ENCODE results near the gene RNLS.

RNLS gene

DNA sequence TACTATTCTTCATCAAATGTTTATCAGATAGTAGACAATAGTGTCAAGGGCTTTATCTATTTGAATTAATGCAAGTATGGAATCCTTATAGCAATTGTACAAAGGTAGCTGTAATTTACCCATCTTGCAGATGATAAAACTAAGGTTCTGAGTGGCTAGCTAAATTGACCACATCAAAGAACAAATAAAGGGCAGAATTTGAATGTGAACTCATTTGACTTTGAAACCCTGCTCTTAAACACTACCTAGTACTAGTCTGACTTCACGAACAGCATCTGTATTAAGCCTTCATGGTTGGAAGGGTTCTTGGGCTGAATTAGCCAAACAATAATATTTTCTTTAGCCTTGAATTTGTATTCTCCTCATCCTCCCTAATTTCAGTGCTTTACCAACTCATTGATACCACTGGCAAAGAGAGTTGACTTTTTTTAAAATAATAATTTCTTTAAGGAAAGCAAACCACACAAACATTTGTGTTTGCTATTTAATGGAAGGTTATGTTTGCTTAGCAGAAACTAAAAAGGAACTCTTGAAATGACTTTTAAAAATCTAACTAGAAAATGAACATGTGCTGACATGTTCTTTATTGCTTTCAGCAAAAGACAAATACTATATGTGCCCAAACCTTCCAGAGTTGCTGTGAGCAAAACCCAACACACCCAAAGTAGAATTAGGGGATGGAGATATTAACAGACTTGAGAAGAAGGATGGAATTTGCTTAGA, 322.6 kb downstream of the RNLS start:
- Histone ChIP-seq H3K27ac (no peak overlapping the region), H3K27me3 (ENCODE audit: insufficient read depth, low read depth, severe bottlenecking) (no peaks in the 10 kb centered on the region), H3K4me3 (ENCODE audit: low read depth, low read length) (no peak overlapping the region), H3K36me3 (no peaks in the 10 kb centered on the region), H3K9me3 (ENCODE audit: severe bottlenecking) (no peaks in the 10 kb centered on the region)
- DNase-seq = no peak
- TF ChIP-seq, protein P1, sequence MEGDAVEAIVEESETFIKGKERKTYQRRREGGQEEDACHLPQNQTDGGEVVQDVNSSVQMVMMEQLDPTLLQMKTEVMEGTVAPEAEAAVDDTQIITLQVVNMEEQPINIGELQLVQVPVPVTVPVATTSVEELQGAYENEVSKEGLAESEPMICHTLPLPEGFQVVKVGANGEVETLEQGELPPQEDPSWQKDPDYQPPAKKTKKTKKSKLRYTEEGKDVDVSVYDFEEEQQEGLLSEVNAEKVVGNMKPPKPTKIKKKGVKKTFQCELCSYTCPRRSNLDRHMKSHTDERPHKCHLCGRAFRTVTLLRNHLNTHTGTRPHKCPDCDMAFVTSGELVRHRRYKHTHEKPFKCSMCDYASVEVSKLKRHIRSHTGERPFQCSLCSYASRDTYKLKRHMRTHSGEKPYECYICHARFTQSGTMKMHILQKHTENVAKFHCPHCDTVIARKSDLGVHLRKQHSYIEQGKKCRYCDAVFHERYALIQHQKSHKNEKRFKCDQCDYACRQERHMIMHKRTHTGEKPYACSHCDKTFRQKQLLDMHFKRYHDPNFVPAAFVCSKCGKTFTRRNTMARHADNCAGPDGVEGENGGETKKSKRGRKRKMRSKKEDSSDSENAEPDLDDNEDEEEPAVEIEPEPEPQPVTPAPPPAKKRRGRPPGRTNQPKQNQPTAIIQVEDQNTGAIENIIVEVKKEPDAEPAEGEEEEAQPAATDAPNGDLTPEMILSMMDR (IDR thresholded peaks at IDR 0.05; ENCODE audit: low read depth, low read length) = no peak

DNA sequence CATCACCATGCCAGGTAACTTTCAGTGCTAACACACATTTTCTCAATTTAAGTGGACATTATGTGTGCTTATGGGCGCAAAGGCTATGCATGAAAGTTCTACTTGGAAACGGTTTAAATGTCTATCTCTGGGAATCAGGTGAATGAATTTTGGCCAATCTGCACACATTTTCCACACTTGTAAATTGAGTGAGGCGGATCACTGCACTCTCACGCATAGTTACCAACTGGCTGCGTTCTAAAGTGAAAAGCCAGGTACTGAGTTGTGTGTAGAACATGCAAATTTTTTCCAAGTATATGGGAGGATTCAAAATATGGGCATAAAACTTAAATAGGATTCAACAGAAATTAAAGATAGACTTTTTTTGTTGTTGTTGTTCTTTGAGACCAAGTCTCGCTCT, 323.7 kb downstream of the RNLS start:
- Histone ChIP-seq H3K27ac (no peak overlapping the region), H3K9me3 (ENCODE audit: severe bottlenecking) (no peaks in the 10 kb centered on the region), H3K36me3 (no peaks in the 10 kb centered on the region), H3K4me3 (ENCODE audit: low read depth, low read length) (no peak overlapping the region), H3K27me3 (ENCODE audit: insufficient read depth, low read depth, severe bottlenecking) (no peaks in the 10 kb centered on the region)
- TF ChIP-seq, protein P1 (IDR thresholded peaks at IDR 0.05; ENCODE audit: low read depth, low read length) = no peak
- DNase-seq = no peak

DNA sequence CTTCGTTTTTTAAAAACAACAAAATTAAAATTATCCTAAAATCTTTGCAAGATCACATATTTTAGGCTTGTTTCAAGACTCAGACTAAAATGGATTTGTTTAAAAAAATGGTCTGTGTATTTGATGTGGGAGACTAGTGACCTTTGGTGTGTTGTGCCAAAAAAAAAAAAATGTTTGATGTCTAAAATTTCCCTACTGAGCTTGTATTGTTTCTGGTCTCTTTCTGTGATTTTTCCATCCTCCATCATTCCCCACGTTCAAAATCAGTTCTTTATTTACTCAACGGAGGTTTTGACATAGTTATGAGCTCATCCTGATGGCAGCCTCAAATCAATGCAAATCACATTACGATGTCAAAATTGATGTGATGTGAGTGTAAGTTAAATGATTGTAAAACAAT, 326.2 kb downstream of the RNLS start:
- no peak overlapping the region for H3K27ac ChIP-seq
- no peaks in the 10 kb centered on the region for H3K36me3 ChIP-seq
- DNase-seq = no peak
- H3K4me3 ChIP-seq (ENCODE audit: low read depth, low read length) = no peak overlapping the region
- TF ChIP-seq, protein P1 (IDR thresholded peaks at IDR 0.05; ENCODE audit: low read depth, low read length) = no peak
- H3K9me3 ChIP-seq (ENCODE audit: severe bottlenecking) = no peaks in the 10 kb centered on the region
- H3K27me3 ChIP-seq (ENCODE audit: insufficient read depth, low read depth, severe bottlenecking) = no peaks in the 10 kb centered on the region

DNA sequence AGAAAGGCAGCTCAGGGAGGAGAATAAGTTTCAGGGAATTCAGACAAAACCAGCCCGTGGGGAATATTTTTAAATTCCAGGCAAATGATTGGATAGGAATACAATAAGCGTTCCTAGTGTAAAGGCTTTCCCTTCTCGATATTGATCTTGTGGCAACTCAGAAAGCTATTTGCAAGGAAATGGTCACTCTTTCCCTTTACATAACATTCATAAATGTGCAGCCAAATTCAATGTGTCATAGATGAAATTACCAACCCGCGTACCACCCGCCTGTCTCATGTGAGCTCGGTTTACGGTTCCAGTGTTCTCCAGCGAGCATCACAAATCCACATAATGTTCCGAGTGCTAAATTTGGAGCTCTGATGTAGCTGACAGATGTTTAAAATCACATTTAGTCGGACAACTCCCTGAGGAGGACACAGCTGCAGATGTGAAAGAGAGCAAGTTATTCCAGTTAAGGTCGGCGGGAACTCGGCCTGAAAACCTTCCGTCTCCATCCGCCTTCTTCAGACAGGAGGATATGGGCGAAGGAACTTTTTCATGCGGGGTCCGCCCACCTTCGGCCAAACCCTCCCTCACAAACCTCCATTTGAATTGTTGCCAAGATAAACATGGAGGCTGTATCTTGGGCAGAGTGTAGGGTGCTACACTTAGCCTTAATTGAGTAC, 327.0 kb downstream of the RNLS start:
- Histone ChIP-seq H3K4me3 (ENCODE audit: low read depth, low read length) (no peak overlapping the region), H3K36me3 (no peaks in the 10 kb centered on the region), H3K27ac (no peak overlapping the region), H3K27me3 (ENCODE audit: insufficient read depth, low read depth, severe bottlenecking) (no peaks in the 10 kb centered on the region), H3K9me3 (ENCODE audit: severe bottlenecking) (no peaks in the 10 kb centered on the region)
- no peak for DNase-seq
- TF ChIP-seq, protein P1 (IDR thresholded peaks at IDR 0.05; ENCODE audit: low read depth, low read length) = no peak

DNA sequence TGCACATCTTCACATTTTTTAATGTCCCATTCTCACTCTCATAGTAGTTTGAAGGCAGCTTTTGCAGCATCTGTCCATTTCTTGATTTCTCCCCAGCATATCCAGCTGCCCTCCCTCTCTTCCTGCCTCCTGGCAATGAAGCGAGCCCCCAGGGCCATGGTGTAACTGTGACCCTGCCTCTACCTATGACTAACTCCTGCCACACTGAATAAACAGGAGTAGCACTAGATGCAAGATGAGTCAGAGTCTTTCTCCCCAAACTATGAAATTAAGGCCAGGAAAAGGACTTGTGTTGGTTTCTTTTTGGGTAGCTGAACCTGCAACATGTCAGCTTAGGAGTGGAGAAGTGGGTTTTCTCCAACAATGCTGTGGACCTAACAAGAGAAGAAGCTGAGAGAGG, 329.0 kb downstream of the RNLS start:
- Histone ChIP-seq H3K27me3 (ENCODE audit: insufficient read depth, low read depth, severe bottlenecking) (no peaks in the 10 kb centered on the region), H3K4me3 (ENCODE audit: low read depth, low read length) (no peak overlapping the region), H3K27ac (no peak overlapping the region), H3K9me3 (ENCODE audit: severe bottlenecking) (no peaks in the 10 kb centered on the region), H3K36me3 (no peaks in the 10 kb centered on the region)
- TF ChIP-seq, protein P1 (IDR thresholded peaks at IDR 0.05; ENCODE audit: low read depth, low read length) = no peak
- DNase-seq = no peak

Data from WERI-Rb-1 (cell line).